NOMO-1 treated with DMSO at 0.1 percent for 48 hours (cell line): Measurements from ENCODE around the gene KLRF2.
"Not testable (repeated sequence)": the region's sequence is repeated elsewhere in the genome, so short reads cannot be mapped to it uniquely, and the experiment has no call there.

Experiments used
- DNase-seq: peaks from one replicate; lab custom pipeline; 2025; ENCODE audit not compliant: unreplicated experiment; lab: John Stamatoyannopoulos, UW

KLRF2 gene

GRCh38 chr12:9881246-9881645, at the start of gene KLRF2:
Gene KLRF2 (plus strand): TSS chr12:9881489. CDS start chr12:9881596, 107 bp downstream.
- no peak for DNase-seq

GRCh38 chr12:9831720-9832119, 49.6 kb upstream of the KLRF2 start:
- no peak for DNase-seq

- no peak for DNase-seq
Measured at GRCh38 chr12:9843407-9843806, 37.9 kb upstream of the KLRF2 start.

- no peak for DNase-seq
Measured at GRCh38 chr12:9848899-9849298, 32.4 kb upstream of the KLRF2 start.

- peak; percentile 16 for DNase-seq
Measured at GRCh38 chr12:9851050-9851449, 30.2 kb upstream of the KLRF2 start.

- no peak for DNase-seq
Measured at GRCh38 chr12:9851927-9852326, 29.4 kb upstream of the KLRF2 start.

GRCh38 chr12:9856151-9856550, 25.1 kb upstream of the KLRF2 start:
- DNase-seq, result no peak

- peak; percentile 36 for DNase-seq
Measured at GRCh38 chr12:9856894-9857293, 24.4 kb upstream of the KLRF2 start.

- DNase-seq, result no peak
Measured at GRCh38 chr12:9858135-9858534, 23.2 kb upstream of the KLRF2 start.

- DNase-seq, result peak; percentile 21
Measured at GRCh38 chr12:9864913-9865675, 16.2 kb upstream of the KLRF2 start.

GRCh38 chr12:9866860-9867269, 14.4 kb upstream of the KLRF2 start:
- no peak for DNase-seq

- DNase-seq, result no peak
Measured at GRCh38 chr12:9867531-9867930, 13.8 kb upstream of the KLRF2 start.

- peak; percentile 19 for DNase-seq
Measured at GRCh38 chr12:9868311-9868801, 12.9 kb upstream of the KLRF2 start.

- no peak for DNase-seq
Measured at GRCh38 chr12:9868951-9869306, 12.4 kb upstream of the KLRF2 start.

GRCh38 chr12:9869307-9870161, 11.8 kb upstream of the KLRF2 start, which contains the start of gene CLEC2B:
Gene CLEC2B (minus strand): TSS chr12:9869354.
- peak; percentile 75 for DNase-seq

- DNase-seq, result no peak
Measured at GRCh38 chr12:9870286-9870866, 10.9 kb upstream of the KLRF2 start.

GRCh38 chr12:9872162-9872561, 9.1 kb upstream of the KLRF2 start:
- no peak for DNase-seq

- no peak for DNase-seq
Measured at GRCh38 chr12:9872742-9873141, 8.5 kb upstream of the KLRF2 start.

GRCh38 chr12:9876120-9876519, 5.2 kb upstream of the KLRF2 start:
- DNase-seq, result not testable (repeated sequence)

- DNase-seq, result no peak
Measured at GRCh38 chr12:9880532-9881078, 684 bp upstream of the KLRF2 start.

GRCh38 chr12:9881988-9882387, 699 bp downstream of the KLRF2 start:
- DNase-seq, result no peak
